GM12874 (cell line): ENCODE results near the gene ALDH8A1.

Source experiments
- TF ChIP-seq, protein P1 (sequence below): IDR thresholded peaks from 2 replicates; pipeline ENCODE4 v1.5.1; 2011; ENCODE audit warnings: low read depth, mild to moderate bottlenecking, control low read depth, low read length, moderate library complexity; ENCODE audit not compliant: insufficient read depth

Gene ALDH8A1

GRCh38 chr6:134950482-134950881, 581 bp upstream of the ALDH8A1 start:
- TF ChIP-seq, protein P1, sequence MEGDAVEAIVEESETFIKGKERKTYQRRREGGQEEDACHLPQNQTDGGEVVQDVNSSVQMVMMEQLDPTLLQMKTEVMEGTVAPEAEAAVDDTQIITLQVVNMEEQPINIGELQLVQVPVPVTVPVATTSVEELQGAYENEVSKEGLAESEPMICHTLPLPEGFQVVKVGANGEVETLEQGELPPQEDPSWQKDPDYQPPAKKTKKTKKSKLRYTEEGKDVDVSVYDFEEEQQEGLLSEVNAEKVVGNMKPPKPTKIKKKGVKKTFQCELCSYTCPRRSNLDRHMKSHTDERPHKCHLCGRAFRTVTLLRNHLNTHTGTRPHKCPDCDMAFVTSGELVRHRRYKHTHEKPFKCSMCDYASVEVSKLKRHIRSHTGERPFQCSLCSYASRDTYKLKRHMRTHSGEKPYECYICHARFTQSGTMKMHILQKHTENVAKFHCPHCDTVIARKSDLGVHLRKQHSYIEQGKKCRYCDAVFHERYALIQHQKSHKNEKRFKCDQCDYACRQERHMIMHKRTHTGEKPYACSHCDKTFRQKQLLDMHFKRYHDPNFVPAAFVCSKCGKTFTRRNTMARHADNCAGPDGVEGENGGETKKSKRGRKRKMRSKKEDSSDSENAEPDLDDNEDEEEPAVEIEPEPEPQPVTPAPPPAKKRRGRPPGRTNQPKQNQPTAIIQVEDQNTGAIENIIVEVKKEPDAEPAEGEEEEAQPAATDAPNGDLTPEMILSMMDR: no peak

- TF ChIP-seq, protein P1: no peak
Measured at GRCh38 chr6:134948691-134949090, 1.2 kb downstream of the ALDH8A1 start.

DNA sequence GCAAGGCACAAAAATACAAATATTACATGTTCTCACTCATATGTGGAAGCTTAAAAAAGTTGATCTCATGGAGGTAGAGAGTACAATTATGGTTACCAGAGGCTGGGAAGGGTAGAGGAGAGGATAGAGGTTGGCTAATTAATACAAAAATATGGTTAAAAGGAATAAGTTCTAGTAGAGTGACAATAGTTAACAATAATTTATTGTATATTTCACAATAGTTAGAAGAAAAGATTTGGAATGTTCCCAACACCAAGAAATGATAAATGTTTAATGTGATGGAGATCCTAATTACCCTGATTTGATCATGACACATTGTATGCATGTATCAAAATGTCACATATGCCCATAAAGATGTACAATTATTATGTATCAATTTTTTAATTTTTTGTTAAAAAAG, 1.8 kb downstream of the ALDH8A1 start:
- TF ChIP-seq, protein P1: no peak

GRCh38 chr6:134945045-134945444, 4.9 kb downstream of the ALDH8A1 start:
- TF ChIP-seq, protein P1: no peak

- TF ChIP-seq, protein P1: no peak
Measured at GRCh38 chr6:134943522-134944111, 6.3 kb downstream of the ALDH8A1 start.

- TF ChIP-seq, protein P1: no peak
Measured at GRCh38 chr6:134938896-134939295, 11.0 kb downstream of the ALDH8A1 start.

DNA sequence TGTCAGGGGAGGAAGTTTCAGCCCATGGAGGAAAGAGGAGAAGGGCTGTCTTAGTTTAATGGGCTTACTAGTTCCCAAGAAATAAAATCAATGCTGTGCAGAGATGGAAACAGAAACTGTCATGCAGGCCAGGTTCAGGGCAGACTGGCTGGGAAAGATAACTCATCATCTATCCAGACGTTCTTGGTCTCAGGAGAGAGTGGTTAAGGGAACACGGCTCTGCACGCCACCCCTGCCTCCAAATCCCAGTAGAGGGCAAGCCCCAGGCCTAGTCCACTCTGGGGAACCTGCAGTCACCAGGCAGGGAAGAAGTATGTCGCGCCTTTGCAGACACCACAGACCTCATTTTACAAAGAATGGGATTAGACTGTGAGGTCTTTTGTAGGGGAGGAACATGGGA, 12.5 kb downstream of the ALDH8A1 start:
- TF ChIP-seq, protein P1: no peak

GRCh38 chr6:134936931-134937330, 13.0 kb downstream of the ALDH8A1 start:
- TF ChIP-seq, protein P1: no peak
